ENCODE measurements around the gene TMEM38B. TPM values are rescaled to one million over a fixed set of nuclear protein-coding genes. Genes with fewer than 3 reads are reported as not detected.
A peak's percentile ranks its signal among the peaks of the same experiment; 100 is the strongest.

TMEM38B gene, protein sequence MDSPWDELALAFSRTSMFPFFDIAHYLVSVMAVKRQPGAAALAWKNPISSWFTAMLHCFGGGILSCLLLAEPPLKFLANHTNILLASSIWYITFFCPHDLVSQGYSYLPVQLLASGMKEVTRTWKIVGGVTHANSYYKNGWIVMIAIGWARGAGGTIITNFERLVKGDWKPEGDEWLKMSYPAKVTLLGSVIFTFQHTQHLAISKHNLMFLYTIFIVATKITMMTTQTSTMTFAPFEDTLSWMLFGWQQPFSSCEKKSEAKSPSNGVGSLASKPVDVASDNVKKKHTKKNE
- total RNA-seq (2021; ENCODE audit: unreplicated experiment) (30.6 TPM), Bru-seq, nascent RNA (percentile 68 among the genes with signal in this experiment), BruChase-seq, experiment 1, labeled RNA remaining after a 2-hour chase (percentile 62 among the genes with signal in this experiment), BruChase-seq, experiment 2, labeled RNA remaining after a 6-hour chase (percentile 66 among the genes with signal in this experiment)
- polyA plus RNA-seq (2012; ENCODE audit: insufficient read length): 19.0 TPM
- long read RNA-seq, transcript TMEM38B-202 (6 exons, 3,525 nt): major isoform, 60 of 78 reads
- long read RNA-seq, partial matches to known transcripts: 1 of 78 reads
- long read RNA-seq, other reads (novel, unspliced or antisense): 17 of 78 reads

- ChIA-PET POLR2A (no interaction called here), CTCF (interaction anchor here (0.6 kb wide), 1 partner anchor 75 kb away, joined by 3 read pairs; no protein-coding TSS in a partner anchor)
- BruUV-seq (replicated peaks): no TSS peak
- intact Hi-C loops (cut with micrococcal nuclease; ENCODE audit: unreplicated experiment): loop anchor here (1.0 kb wide), 1 partner anchor 85 kb away; no protein-coding TSS in a partner anchor
- Histone ChIP-seq H3K27me3 (ENCODE audit: control insufficient read depth, insufficient read depth, low read length) (0 out of 2 replicates have a peak, but pooled peaks cover 4% of the 10 kb centered on the region), H3K4me3 (ENCODE audit: low read depth in 2 of 2, low read length in 2 of 2) (peak within 1 kb of the TSS; percentile 70 to 85), H3K9me3 (ENCODE audit: control insufficient read depth, insufficient read depth, low read depth, low read length) (no peaks in the 10 kb centered on the region), H3K27ac (ENCODE audit: low read length) (peak within 1 kb of the TSS; percentile 77), H3K4me1 (ENCODE audit: control insufficient read depth, insufficient read depth, low read length) (peaks cover 17% of the 10 kb centered on the region), H3K36me3 (ENCODE audit: control insufficient read depth, insufficient read depth, low read length) (no peaks in the 10 kb centered on the region)
- in situ Hi-C loops (cut with HindIII; ENCODE audit: low pct_unique_long_range_greater_than_20kb, low sequenced_read_pairs): no loop called here
- DNase-seq (ENCODE audit: low read depth, low spot score): no peak
- TF ChIP-seq POLR2AphosphoS5 (IDR thresholded peaks at IDR 0.05; ENCODE audit: low read depth, low read length) (peak; percentile 44; the same call in 1 of the 2 replicates), TCF7L2 (IDR thresholded peaks at IDR 0.05; ENCODE audit: low read depth, low read length) (no peak), SIN3A (IDR thresholded peaks at IDR 0.05; ENCODE audit: borderline replicate concordance, insufficient read depth, low read depth, low read length) (0 out of 2 replicates have a peak, but pooled peaks have one; percentile 39), CTCF (IDR thresholded peaks at IDR 0.05) (no peak)
- TF ChIP-seq, protein P1, sequence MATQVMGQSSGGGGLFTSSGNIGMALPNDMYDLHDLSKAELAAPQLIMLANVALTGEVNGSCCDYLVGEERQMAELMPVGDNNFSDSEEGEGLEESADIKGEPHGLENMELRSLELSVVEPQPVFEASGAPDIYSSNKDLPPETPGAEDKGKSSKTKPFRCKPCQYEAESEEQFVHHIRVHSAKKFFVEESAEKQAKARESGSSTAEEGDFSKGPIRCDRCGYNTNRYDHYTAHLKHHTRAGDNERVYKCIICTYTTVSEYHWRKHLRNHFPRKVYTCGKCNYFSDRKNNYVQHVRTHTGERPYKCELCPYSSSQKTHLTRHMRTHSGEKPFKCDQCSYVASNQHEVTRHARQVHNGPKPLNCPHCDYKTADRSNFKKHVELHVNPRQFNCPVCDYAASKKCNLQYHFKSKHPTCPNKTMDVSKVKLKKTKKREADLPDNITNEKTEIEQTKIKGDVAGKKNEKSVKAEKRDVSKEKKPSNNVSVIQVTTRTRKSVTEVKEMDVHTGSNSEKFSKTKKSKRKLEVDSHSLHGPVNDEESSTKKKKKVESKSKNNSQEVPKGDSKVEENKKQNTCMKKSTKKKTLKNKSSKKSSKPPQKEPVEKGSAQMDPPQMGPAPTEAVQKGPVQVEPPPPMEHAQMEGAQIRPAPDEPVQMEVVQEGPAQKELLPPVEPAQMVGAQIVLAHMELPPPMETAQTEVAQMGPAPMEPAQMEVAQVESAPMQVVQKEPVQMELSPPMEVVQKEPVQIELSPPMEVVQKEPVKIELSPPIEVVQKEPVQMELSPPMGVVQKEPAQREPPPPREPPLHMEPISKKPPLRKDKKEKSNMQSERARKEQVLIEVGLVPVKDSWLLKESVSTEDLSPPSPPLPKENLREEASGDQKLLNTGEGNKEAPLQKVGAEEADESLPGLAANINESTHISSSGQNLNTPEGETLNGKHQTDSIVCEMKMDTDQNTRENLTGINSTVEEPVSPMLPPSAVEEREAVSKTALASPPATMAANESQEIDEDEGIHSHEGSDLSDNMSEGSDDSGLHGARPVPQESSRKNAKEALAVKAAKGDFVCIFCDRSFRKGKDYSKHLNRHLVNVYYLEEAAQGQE (IDR thresholded peaks at IDR 0.05; ENCODE audit: insufficient read depth in 1 of 2, low read depth in 2 of 2, low read length in 1 of 2): no peak
- peak; percentile 95 for ATAC-seq
Observed at GRCh38 chr9:105694190-105694847, at the start of gene TMEM38B. TSS of gene TMEM38B (plus strand) at chr9:105694541. CDS start at chr9:105694661, 120 bp downstream.

GRCh38 chr9:105646879-105647594 lies 47.3 kb upstream of the TMEM38B start:
- H3K27ac ChIP-seq (ENCODE audit: low read length): no peak overlapping the region
- no peak for ATAC-seq
- TF ChIP-seq TCF7L2 (IDR thresholded peaks at IDR 0.05; ENCODE audit: low read depth, low read length) (no peak), POLR2AphosphoS5 (IDR thresholded peaks at IDR 0.05; ENCODE audit: low read depth, low read length) (no peak), SIN3A (IDR thresholded peaks at IDR 0.05; ENCODE audit: borderline replicate concordance, insufficient read depth, low read depth, low read length) (no peak), CTCF (IDR thresholded peaks at IDR 0.05) (no peak)
- TF ChIP-seq, protein P1 (IDR thresholded peaks at IDR 0.05; ENCODE audit: insufficient read depth in 1 of 2, low read depth in 2 of 2, low read length in 1 of 2): no peak
- CTCF ChIA-PET: interaction anchor here (0.9 kb wide), 1 partner anchor 9 kb away, joined by 3 read pairs; no protein-coding TSS in a partner anchor
- BruUV-seq (replicated peaks): no TSS peak
- no peaks in the 10 kb centered on the region for H3K36me3 ChIP-seq (ENCODE audit: control insufficient read depth, insufficient read depth, low read length)
- no peak for DNase-seq (ENCODE audit: low read depth, low spot score)
- no peak overlapping the region for H3K4me3 ChIP-seq (ENCODE audit: low read depth in 2 of 2, low read length in 2 of 2)
- H3K9me3 ChIP-seq (ENCODE audit: control insufficient read depth, insufficient read depth, low read depth, low read length): no peaks in the 10 kb centered on the region
- H3K27me3 ChIP-seq (ENCODE audit: control insufficient read depth, insufficient read depth, low read length): no peaks in the 10 kb centered on the region
- in situ Hi-C loops (cut with HindIII; ENCODE audit: low pct_unique_long_range_greater_than_20kb, low sequenced_read_pairs) (no loop called here), intact Hi-C loops (cut with micrococcal nuclease; ENCODE audit: unreplicated experiment) (no loop called here)
- POLR2A ChIA-PET: no interaction called here
- H3K4me1 ChIP-seq (ENCODE audit: control insufficient read depth, insufficient read depth, low read length): no peaks in the 10 kb centered on the region

Data from Panc1 (cell line).